H1 (cell line): ENCODE data around the gene ITPK1. TPM values are rescaled to one million over a fixed set of nuclear protein-coding genes. Genes with fewer than 3 reads are reported as not detected.

ENCODE experiments used
- CTCF ChIA-PET: fragments of 300-600 bp; sonication (Branson Sonifier 250); formaldehyde crosslinking; loops from one replicate; lab custom pipeline; 2021; ENCODE audit not compliant: partially characterized antibody; lab: Charles Lee
- POLR2A ChIA-PET: fragments of 300-600 bp; sonication (Branson Sonifier 250); formaldehyde crosslinking; loops from one replicate; lab custom pipeline; 2021; ENCODE audit warnings: inconsistent platforms; ENCODE audit not compliant: partially characterized antibody; lab: Charles Lee
- DNase-seq, 2 experiments: peaks; one replicate each; pipeline versions ENCODE4 v3.0.0 to v3.0.0-alpha.2; 2010 to 2022; ENCODE audit warnings: low spot score in 2 of 2, low read depth in 1 of 2, mixed read lengths in 1 of 2
- FAIRE-seq: peaks from 2 replicates; lab custom pipeline; 2011; peaks lifted over from hg19 to GRCh38; lab: Jason Lieb, UNC
- H2AFZ ChIP-seq: 2 replicates; pipeline ENCODE4 v1.8.1; 2012; ENCODE audit warnings: low read length, inconsistent platforms
- H2AK5ac ChIP-seq: 2 replicates; pipeline ENCODE4 v1.6.1; 2013; ENCODE audit warnings: low read depth, low read length
- H2BK120ac ChIP-seq: replicated peaks from 2 replicates; pipeline ENCODE3; 2013; ENCODE audit warnings: low read depth, low read length, inconsistent platforms
- H2BK12ac ChIP-seq: 2 replicates; pipeline ENCODE4 v1.6.1; 2013; ENCODE audit warnings: low read depth, low read length
- H2BK15ac ChIP-seq: 2 replicates; pipeline ENCODE4 v1.6.1; 2013; ENCODE audit warnings: low read length
- H2BK20ac ChIP-seq: 2 replicates; pipeline ENCODE4 v1.6.1; 2013; ENCODE audit warnings: low read length
- H2BK5ac ChIP-seq: 2 replicates; pipeline ENCODE4 v1.6.1; 2013; ENCODE audit warnings: low read depth, low read length
- H3K14ac ChIP-seq: 2 replicates; pipeline ENCODE4 v1.6.1; 2013; ENCODE audit warnings: inconsistent platforms; ENCODE audit not compliant: insufficient read length
- H3K18ac ChIP-seq: 2 replicates; pipeline ENCODE4 v1.6.1; 2013; ENCODE audit warnings: low read length; ENCODE audit errors: extremely low read depth
- H3K23ac ChIP-seq: 2 replicates; pipeline ENCODE4 v1.6.1; 2013; ENCODE audit warnings: inconsistent platforms; ENCODE audit not compliant: insufficient read length
- H3K23me2 ChIP-seq: 2 replicates; pipeline ENCODE4 v1.6.1; 2013; ENCODE audit warnings: low read depth, low read length
- H3K27ac ChIP-seq: 2 replicates; pipeline ENCODE4 v1.6.1; 2011; ENCODE audit warnings: low read depth, low read length, inconsistent platforms
- H3K27me3 ChIP-seq, 4 experiments: replicated peaks in 1 of 4; 1 replicate in 1 of 4; 2 replicates in 3 of 4; pipeline versions ENCODE4 v1.6.1 to v1.8.1; 2011 to 2013; ENCODE audit warnings: low read length in 3 of 4, mild to moderate bottlenecking in 3 of 4, inconsistent platforms in 2 of 4, mixed read lengths in 2 of 4, moderate library complexity in 1 of 4; ENCODE audit not compliant: control insufficient read depth in 3 of 4, insufficient read depth in 3 of 4; ENCODE audit errors: extremely low read depth in 1 of 4
- H3K36me3 ChIP-seq, 4 experiments: 2 replicates each; pipeline versions ENCODE4 v1.6.1 to v1.8.1; 2011 to 2013; ENCODE audit warnings: mild to moderate bottlenecking in 4 of 4, low read length in 3 of 4, moderate library complexity in 2 of 4, control low read depth in 1 of 4, inconsistent platforms in 1 of 4; ENCODE audit not compliant: insufficient read depth in 4 of 4, control insufficient read depth in 2 of 4
- H3K4ac ChIP-seq: replicated peaks from 2 replicates; pipeline ENCODE3; 2013; ENCODE audit warnings: low read length, low read depth, mixed read lengths, inconsistent platforms; ENCODE audit not compliant: insufficient read length
- H3K4me1 ChIP-seq, 4 experiments: replicated peaks in 1 of 4; 1 replicate in 1 of 4; 2 replicates in 3 of 4; pipeline versions ENCODE4 v1.6.1 to v1.8.1; 2011 to 2013; ENCODE audit warnings: low read length in 3 of 4, inconsistent platforms in 2 of 4, mixed read lengths in 1 of 4; ENCODE audit not compliant: insufficient read depth in 4 of 4, control insufficient read depth in 3 of 4
- H3K4me2 ChIP-seq, 2 experiments: 2 replicates each; pipeline versions ENCODE4 v1.6.1 to v1.8.1; 2011 to 2013; ENCODE audit warnings: low read depth in 2 of 2, low read length in 2 of 2, control low read depth in 1 of 2, inconsistent platforms in 1 of 2, mild to moderate bottlenecking in 1 of 2; ENCODE audit not compliant: insufficient read depth in 1 of 2
- H3K4me3 ChIP-seq, 4 experiments: fragments of 200-600, 300-600 bp in 1 of 4; sonication (generic), shearing (Covaris generic), sonication (Bioruptor Twin) in 1 of 4; 2 replicates each; pipeline versions ENCODE4 v1.5.1 to v1.8.1; 2011 to 2016; ENCODE audit warnings: low read length in 4 of 4, low read depth in 3 of 4, control low read depth in 2 of 4, inconsistent platforms in 2 of 4, mild to moderate bottlenecking in 2 of 4, mixed read lengths in 1 of 4, moderate library complexity in 1 of 4; ENCODE audit not compliant: insufficient read depth in 2 of 4; ENCODE audit errors: extremely low read depth in 1 of 4
- H3K56ac ChIP-seq: replicated peaks from 2 replicates; pipeline ENCODE3; 2013; ENCODE audit warnings: low read depth, mild to moderate bottlenecking, mixed read lengths, low read length, inconsistent platforms; ENCODE audit not compliant: insufficient read length
- H3K79me1 ChIP-seq: 2 replicates; pipeline ENCODE4 v1.6.1; 2013; ENCODE audit warnings: low read depth, low read length, control low read depth
- H3K79me2 ChIP-seq, 2 experiments: 2 replicates each; pipeline versions ENCODE4 v1.6.1 to v1.8.1; 2012 to 2013; ENCODE audit warnings: low read length in 2 of 2, mild to moderate bottlenecking in 2 of 2, inconsistent platforms in 1 of 2; ENCODE audit not compliant: insufficient read depth in 2 of 2, control insufficient read depth in 1 of 2
- H3K9ac ChIP-seq, 4 experiments: replicated peaks in 1 of 4; 1 replicate in 1 of 4; 2 replicates in 3 of 4; pipeline versions ENCODE4 v1.6.1 to v1.8.1; 2011 to 2013; ENCODE audit warnings: low read depth in 3 of 4, low read length in 3 of 4, control low read depth in 2 of 4, mild to moderate bottlenecking in 2 of 4, moderate library complexity in 2 of 4, inconsistent platforms in 1 of 4; ENCODE audit errors: extremely low read depth in 1 of 4
- H3K9me3 ChIP-seq, 2 experiments: 2 replicates each; pipeline versions ENCODE4 v1.6.1 to v1.8.1; 2012 to 2013; ENCODE audit warnings: mild to moderate bottlenecking in 2 of 2, moderate library complexity in 2 of 2, control low read depth in 1 of 2, inconsistent platforms in 1 of 2, low read depth in 1 of 2, low read length in 1 of 2, mixed read lengths in 1 of 2; ENCODE audit not compliant: insufficient read depth in 2 of 2
- H4K20me1 ChIP-seq, 2 experiments: replicated peaks in 1 of 2; 2 replicates each; pipeline versions ENCODE3 to v1.8.1; 2011 to 2013; ENCODE audit warnings: inconsistent platforms in 2 of 2, low read length in 2 of 2, mild to moderate bottlenecking in 1 of 2; ENCODE audit not compliant: insufficient read depth in 2 of 2, control insufficient read depth in 1 of 2
- H4K5ac ChIP-seq: 2 replicates; pipeline ENCODE4 v1.6.1; 2013; ENCODE audit warnings: low read length, low read depth, mixed read lengths, inconsistent platforms; ENCODE audit not compliant: insufficient read length
- H4K8ac ChIP-seq: 2 replicates; pipeline ENCODE4 v1.8.0; 2013; ENCODE audit warnings: mild to moderate bottlenecking, moderate library complexity, low read length, inconsistent platforms; ENCODE audit not compliant: insufficient read depth; ENCODE audit errors: extremely low read depth
- H4K91ac ChIP-seq: replicated peaks from 2 replicates; pipeline ENCODE3; 2013; ENCODE audit warnings: low read length, mixed read lengths, inconsistent platforms; ENCODE audit not compliant: insufficient read length
- CEBPB ChIP-seq: IDR thresholded peaks from 2 replicates; pipeline ENCODE4 v1.6.1; 2012; ENCODE audit warnings: low read depth, low read length
- EGR1 ChIP-seq: IDR thresholded peaks from 2 replicates; pipeline ENCODE4 v1.6.1; 2011; ENCODE audit warnings: low read depth, low read length, borderline replicate concordance
- KDM5A ChIP-seq: fragments of 200-600 bp; IDR thresholded peaks from 2 replicates; pipeline ENCODE4 v1.7.1; 2012; ENCODE audit warnings: mild to moderate bottlenecking, low read length, inconsistent platforms, mixed read lengths
- TEAD4 ChIP-seq: IDR thresholded peaks from 2 replicates; pipeline ENCODE4 v1.6.1; 2012; ENCODE audit warnings: low read depth, low read length, inconsistent platforms, mixed read lengths
- YY1 ChIP-seq: IDR thresholded peaks from 2 replicates; pipeline ENCODE4 v1.6.1; 2011; ENCODE audit warnings: low read depth, mild to moderate bottlenecking, low read length
- WGBS, 2 experiments: shearing (Covaris generic) in 1 of 2; methylation state at CpG; one replicate each; pipeline versions ENCODE4 v1.1.6 to v1.1.7; 2013 to 2015; ENCODE audit warnings: low lambda C conversion rate in 2 of 2, mixed read lengths in 2 of 2, inconsistent platforms in 1 of 2, low coverage in 1 of 2, missing lambda C conversion rate in 1 of 2; ENCODE audit not compliant: insufficient replicate concordance in 2 of 2, insufficient coverage in 1 of 2, insufficient read length in 1 of 2; ENCODE audit errors: extremely low coverage in 1 of 2, missing lambda C conversion rate in 1 of 2; 5-methylcytosine and 5-hydroxymethylcytosine counted together
- polyA plus RNA-seq, 7 experiments: library from polyadenylated mRNA; depleted of rRNA in 3 of 7; stranded (reverse) in 5 of 7; unstranded in 2 of 7; fragments of >200 nt in 5 of 7; fragments of 200-250 nt in 2 of 7; gene quantifications; 1 replicate in 5 of 7; 2 replicates in 1 of 7; 4 replicates in 1 of 7; pipeline versions ENCODE4 v1.2.1 to v1.2.3, GENCODE V29; 2011 to 2013; ENCODE audit warnings: missing spikeins in 2 of 7, mixed read lengths in 2 of 7
- total RNA-seq: library from RNA; stranded (reverse); fragmentation: NEBNext Ultra II Directional; extraction: Animal tissue kit (Norgen Biotek cat#: 25700); gene quantifications from 2 replicates; pipeline ENCODE4 v1.2.1, GENCODE V29; 2021

Gene ITPK1
- total and polyA plus RNA-seq, 2 of the 8 experiments (the other 6 are each of a cell fraction or from before 2014, with no cell fraction given), result 108 to 143 TPM

DNA sequence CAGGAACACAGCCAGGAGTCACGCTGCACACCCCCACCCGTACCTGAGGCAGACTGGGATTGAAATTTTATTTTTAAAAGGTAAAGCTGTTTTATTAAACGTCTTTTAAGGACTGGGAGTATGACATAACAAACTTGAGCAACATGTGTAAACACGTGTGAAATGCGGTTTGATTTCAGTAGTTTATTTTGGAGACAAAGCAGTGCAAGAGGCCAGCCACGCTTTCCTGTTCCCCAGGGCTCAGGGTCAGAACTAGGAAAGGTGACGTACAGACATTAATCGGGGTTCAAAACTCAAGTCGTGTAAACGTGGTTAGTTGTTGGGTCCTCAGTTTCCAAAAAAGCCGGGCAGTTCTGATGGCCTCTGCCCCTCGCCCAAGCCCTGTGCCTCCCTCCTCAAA lies 176.0 kb downstream of the ITPK1 start:
- Histone ChIP-seq H3K18ac (no peak overlapping the region), H2AFZ (no peak overlapping the region), H3K56ac (no peak overlapping the region), H3K4me3 (no peak overlapping the region), H3K14ac (no peak overlapping the region), H4K91ac (no peak overlapping the region), H4K20me1 (peaks cover 6 to 8% of the 10 kb centered on the region in 2 experiments), H3K27ac (no peak overlapping the region), H4K5ac (no peak overlapping the region), H3K79me2 (no peaks in the 10 kb centered on the region), H3K23me2 (no peaks in the 10 kb centered on the region), H3K4me1 (no peaks in the 10 kb centered on the region), H2BK12ac (no peak overlapping the region), H3K79me1 (peaks cover 3% of the 10 kb centered on the region; the same call in 1 of the 2 replicates), H2BK120ac (no peak overlapping the region), H3K4me2 (no peak overlapping the region), H4K8ac (peak overlapping the region; percentile 17; the same call in 1 of the 2 replicates), H3K23ac (no peak overlapping the region), H2BK20ac (no peak overlapping the region), H3K9me3 (no peaks in the 10 kb centered on the region), H2AK5ac (no peak overlapping the region), H3K4ac (no peak overlapping the region), H3K9ac (no peak overlapping the region), H2BK15ac (no peak overlapping the region), H3K27me3 (no peaks in the 10 kb centered on the region), H3K36me3 (peaks cover 0 to 7% (median 0%) of the 10 kb centered on the region in 4 experiments; a peak in 1 of 8 replicates), H2BK5ac (no peak overlapping the region)
- FAIRE-seq (no peak), DNase-seq (no peak)
- WGBS, 2 experiments, result 89% methylated on average over 11 of the region's 12 CpGs; no CpG with 5 or more reads in 1 of the 2 experiments
- no peak for TF ChIP-seq KDM5A
- TF ChIP-seq EGR1, result no peak
- TF ChIP-seq TEAD4, result no peak
- no peak for TF ChIP-seq CEBPB
- no peak for TF ChIP-seq YY1
- POLR2A ChIA-PET, result interaction anchor here (1.4 kb wide), 1 partner anchor 11 kb away, joined by 3 read pairs; no protein-coding TSS in a partner anchor
- CTCF ChIA-PET, result interaction anchor here (1.5 kb wide), 1 partner anchor 12 kb away, joined by 4 read pairs; no protein-coding TSS in a partner anchor
